ENCODE data around the gene SPOP. TPM values are rescaled to one million over a fixed set of nuclear protein-coding genes. Genes with fewer than 3 reads are reported as not detected.
A peak's percentile ranks its signal among the peaks of the same experiment; 100 is the strongest.

The SPOP gene
- total and polyA plus RNA-seq, 12 donors = 39.8 to 79.9 (median 65.8) TPM

DNA sequence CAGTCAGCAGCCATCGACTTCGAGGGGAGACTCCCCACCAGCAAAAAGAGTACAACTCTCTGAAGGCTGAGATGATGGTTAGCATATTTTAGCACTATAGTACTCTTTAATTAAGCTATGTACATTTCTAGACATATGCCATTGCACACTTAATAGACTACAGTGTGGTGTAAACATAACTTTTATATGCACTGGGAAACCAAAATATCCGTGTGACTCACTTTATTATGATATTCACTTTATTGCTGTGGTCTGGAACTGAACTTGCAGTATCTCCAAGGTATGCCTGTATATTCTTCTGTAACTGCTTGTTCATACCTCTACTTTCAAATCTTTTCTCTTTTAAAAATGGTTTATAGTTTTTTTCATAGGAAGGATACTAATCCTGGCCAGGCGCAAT, 113.3 kb downstream of the SPOP start:
- TF ChIP-seq, protein P1, sequence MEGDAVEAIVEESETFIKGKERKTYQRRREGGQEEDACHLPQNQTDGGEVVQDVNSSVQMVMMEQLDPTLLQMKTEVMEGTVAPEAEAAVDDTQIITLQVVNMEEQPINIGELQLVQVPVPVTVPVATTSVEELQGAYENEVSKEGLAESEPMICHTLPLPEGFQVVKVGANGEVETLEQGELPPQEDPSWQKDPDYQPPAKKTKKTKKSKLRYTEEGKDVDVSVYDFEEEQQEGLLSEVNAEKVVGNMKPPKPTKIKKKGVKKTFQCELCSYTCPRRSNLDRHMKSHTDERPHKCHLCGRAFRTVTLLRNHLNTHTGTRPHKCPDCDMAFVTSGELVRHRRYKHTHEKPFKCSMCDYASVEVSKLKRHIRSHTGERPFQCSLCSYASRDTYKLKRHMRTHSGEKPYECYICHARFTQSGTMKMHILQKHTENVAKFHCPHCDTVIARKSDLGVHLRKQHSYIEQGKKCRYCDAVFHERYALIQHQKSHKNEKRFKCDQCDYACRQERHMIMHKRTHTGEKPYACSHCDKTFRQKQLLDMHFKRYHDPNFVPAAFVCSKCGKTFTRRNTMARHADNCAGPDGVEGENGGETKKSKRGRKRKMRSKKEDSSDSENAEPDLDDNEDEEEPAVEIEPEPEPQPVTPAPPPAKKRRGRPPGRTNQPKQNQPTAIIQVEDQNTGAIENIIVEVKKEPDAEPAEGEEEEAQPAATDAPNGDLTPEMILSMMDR (IDR thresholded peaks at IDR 0.05) = no peak
- DNase-seq (no peak), ATAC-seq (no peak)
- peaks cover 0 to 14% (median 0%) of the 10 kb centered on the region in 7 donors for H3K27me3 ChIP-seq
- intact Hi-C loops (cut with DNase I) = loop anchor here in 9 of 10 donors (5.0 to 10.0 kb wide), 6 partner anchors 213 to 520 kb away; partner anchors contain the start of genes DLX3 (in 7 of the 9) and KAT7 (in 1 of the 9)
- no peaks in the 10 kb centered on the region for H3K36me3 ChIP-seq
- peaks cover 0 to 32% (median 25%) of the 10 kb centered on the region in 9 donors for H3K4me1 ChIP-seq
- peaks cover 0 to 8% (median 0%) of the 10 kb centered on the region in 11 donors for H3K9me3 ChIP-seq
- WGBS, 2 donors = 83 to 87% methylated on average over 4 of the region's 4 CpGs
- no peak overlapping the region for H3K4me3 ChIP-seq
- H3K27ac ChIP-seq = no peak overlapping the region

DNA sequence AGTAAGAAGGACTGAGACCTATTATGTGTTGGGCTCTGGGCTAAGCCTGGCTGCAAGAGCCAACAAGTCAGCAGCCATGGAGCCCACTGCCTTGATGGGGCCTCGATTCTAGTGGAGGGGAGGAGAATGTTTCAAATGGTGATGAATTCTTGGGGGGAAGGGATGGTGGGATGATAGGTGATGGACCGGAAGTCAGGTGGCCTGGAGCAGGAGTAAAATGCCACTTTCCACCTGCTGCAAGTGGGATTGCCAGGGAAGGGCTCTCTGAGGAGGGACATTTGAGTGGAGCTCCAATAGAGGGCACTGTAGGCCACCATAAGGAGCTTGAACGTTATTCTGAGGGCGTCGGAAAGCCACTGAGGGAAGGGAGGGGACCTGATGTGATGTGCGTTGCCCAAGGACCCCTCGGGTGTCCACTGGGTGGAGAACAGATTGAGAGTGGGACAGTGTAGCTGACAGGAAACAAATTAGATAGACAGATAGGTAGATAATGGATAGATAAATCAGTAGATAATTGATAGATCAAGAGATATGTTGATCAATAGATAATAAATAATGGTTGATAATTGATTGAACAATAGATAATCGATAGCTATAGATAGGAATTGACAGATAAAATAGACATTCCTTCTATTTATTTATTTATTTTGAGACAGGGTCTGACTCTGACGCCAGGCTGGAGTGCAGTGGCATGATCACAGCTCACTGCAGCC, 120.4 kb downstream of the SPOP start:
- intact Hi-C loops (cut with DNase I) = loop anchor here in 9 of 10 donors (2.0 to 10.0 kb wide), 10 partner anchors 61 to 243 kb away; partner anchors contain the start of genes NGFR (in 1 of the 9) and PHB1 (in 1 of the 9)
- H3K27ac ChIP-seq = no peak overlapping the region
- WGBS, 2 donors = 17 to 21% methylated on average over 9 of the region's 9 CpGs
- ATAC-seq (peak in 5 of 8 donors; percentile 34 to 64 (median 50)), DNase-seq (no peak)
- H3K36me3 ChIP-seq = no peaks in the 10 kb centered on the region
- TF ChIP-seq, protein P1 (IDR thresholded peaks at IDR 0.05) = peak in 8 of 9 donors; percentile 11 to 64 (median 52)
- no peak overlapping the region for H3K4me3 ChIP-seq
- peaks cover 0 to 8% (median 3%) of the 10 kb centered on the region in 9 donors for H3K4me1 ChIP-seq
- peaks cover 0 to 6% (median 0%) of the 10 kb centered on the region in 7 donors for H3K27me3 ChIP-seq
- peaks cover 0 to 8% (median 0%) of the 10 kb centered on the region in 11 donors for H3K9me3 ChIP-seq

DNA sequence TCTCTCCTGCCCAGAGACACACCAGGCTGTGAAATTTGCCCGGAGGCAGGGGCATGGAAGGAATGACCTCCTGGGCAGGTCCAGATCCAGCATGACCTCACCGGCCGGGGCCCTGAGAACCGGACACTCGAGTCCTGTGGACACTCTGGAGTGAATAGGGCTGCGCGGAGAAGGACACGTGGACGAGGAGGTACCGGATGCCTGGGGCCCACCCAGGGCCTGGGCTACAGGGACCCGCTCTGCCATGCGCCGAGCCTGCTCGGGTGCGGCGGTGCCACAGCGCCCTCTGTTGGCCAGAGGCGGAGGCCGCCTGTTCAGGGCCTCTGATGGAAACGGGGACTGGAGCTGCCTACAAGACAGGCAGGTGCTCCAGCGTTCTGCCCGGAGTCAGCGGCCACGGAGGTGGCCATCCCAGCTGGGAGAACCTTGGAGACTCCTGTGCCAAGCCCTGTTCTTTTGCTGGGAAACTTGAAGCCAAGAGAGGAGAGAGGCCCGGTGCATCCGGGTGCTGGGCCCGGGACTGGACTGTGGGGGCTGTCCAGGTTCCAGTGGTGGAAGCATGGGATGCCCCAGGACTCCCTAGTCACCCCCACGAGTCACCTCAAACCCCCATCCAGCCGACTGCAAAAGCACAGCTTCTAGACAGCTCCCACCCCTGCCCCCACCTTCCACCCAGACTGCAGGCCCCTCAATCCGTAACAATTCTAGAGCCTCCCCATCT, 121.5 kb downstream of the SPOP start:
- ATAC-seq (peak; percentile 87 to 93 (median 92)), DNase-seq (peak; percentile 64 to 82)
- no peak overlapping the region for H3K27ac ChIP-seq
- peaks cover 0 to 6% (median 0%) of the 10 kb centered on the region in 7 donors for H3K27me3 ChIP-seq
- WGBS, 2 donors = 14 to 16% methylated on average over 30 of the region's 30 CpGs
- peaks cover 0 to 8% (median 3%) of the 10 kb centered on the region in 9 donors for H3K4me1 ChIP-seq
- TF ChIP-seq, protein P1 (IDR thresholded peaks at IDR 0.05) = peak; percentile 94 to 100 (median 99)
- intact Hi-C loops (cut with DNase I) = loop anchor here in 9 of 10 donors (2.0 to 10.0 kb wide), 10 partner anchors 60 to 242 kb away; partner anchors contain the start of genes NGFR (in 1 of the 9) and PHB1 (in 1 of the 9)
- H3K36me3 ChIP-seq = no peaks in the 10 kb centered on the region
- H3K4me3 ChIP-seq = peak overlapping the region in 1 of 10 donors; percentile 17
- peaks cover 0 to 3% (median 0%) of the 10 kb centered on the region in 11 donors for H3K9me3 ChIP-seq
